HL-60/S4 treated with phorbol 12-myristate 13-acetate at 8.2 ng/mL for 4 days and 3 days (cell line): ENCODE data around the gene ZNHIT3.

Experiments
- in situ Hi-C: fragments of 300-500 bp; cut with MboI; formaldehyde crosslinking; loops from 2 replicates; pipeline ENCODE4 v1.15.0; 2022; ENCODE audit warnings: low sequenced_read_pairs

Gene ZNHIT3

GRCh38 chr17:36482611-36483504, 3.6 kb upstream of the ZNHIT3 start:
- in situ Hi-C loops: loop anchor here (25.0 kb wide), 1 partner anchor 521 kb away; no protein-coding TSS in a partner anchor

GRCh38 chr17:36484021-36484420, 2.5 kb upstream of the ZNHIT3 start:
- in situ Hi-C loops: loop anchor here (25.0 kb wide), 1 partner anchor 522 kb away; no protein-coding TSS in a partner anchor

GRCh38 chr17:36485027-36485426, 1.5 kb upstream of the ZNHIT3 start:
- in situ Hi-C loops: loop anchor here (25.0 kb wide), 1 partner anchor 523 kb away; no protein-coding TSS in a partner anchor

GRCh38 chr17:36485805-36486203, 677 bp upstream of the ZNHIT3 start:
- in situ Hi-C loops: loop anchor here (25.0 kb wide), 1 partner anchor 524 kb away; no protein-coding TSS in a partner anchor

- in situ Hi-C loops: loop anchor here (25.0 kb wide), 1 partner anchor 532 kb away; no protein-coding TSS in a partner anchor
Observed at GRCh38 chr17:36493956-36494355, 7.5 kb downstream of the ZNHIT3 start.

GRCh38 chr17:36494674-36495073, 8.2 kb downstream of the ZNHIT3 start:
- in situ Hi-C loops: loop anchor here (25.0 kb wide), 1 partner anchor 532 kb away; no protein-coding TSS in a partner anchor

GRCh38 chr17:36495076-36495578, 8.6 kb downstream of the ZNHIT3 start:
- in situ Hi-C loops: loop anchor here (25.0 kb wide), 1 partner anchor 533 kb away; no protein-coding TSS in a partner anchor

- in situ Hi-C loops: loop anchor here (25.0 kb wide), 1 partner anchor 534 kb away; no protein-coding TSS in a partner anchor
Observed at GRCh38 chr17:36496018-36496789, 9.7 kb downstream of the ZNHIT3 start.

- in situ Hi-C loops: loop anchor here (25.0 kb wide), 1 partner anchor 536 kb away; no protein-coding TSS in a partner anchor
Observed at GRCh38 chr17:36498155-36498554, 11.7 kb downstream of the ZNHIT3 start.

GRCh38 chr17:36498560-36499300, 12.2 kb downstream of the ZNHIT3 start:
- in situ Hi-C loops: loop anchor here (25.0 kb wide), 1 partner anchor 536 kb away; no protein-coding TSS in a partner anchor

GRCh38 chr17:36500745-36501225, 14.3 kb downstream of the ZNHIT3 start:
- in situ Hi-C loops: no loop called here

GRCh38 chr17:36501351-36501750, 14.9 kb downstream of the ZNHIT3 start:
- in situ Hi-C loops: no loop called here

- in situ Hi-C loops: no loop called here
Observed at GRCh38 chr17:36501963-36502362, 15.5 kb downstream of the ZNHIT3 start.

- in situ Hi-C loops: no loop called here
Observed at GRCh38 chr17:36503456-36504155, 17.1 kb downstream of the ZNHIT3 start.

GRCh38 chr17:36504156-36504545, 17.7 kb downstream of the ZNHIT3 start:
- in situ Hi-C loops: no loop called here

- in situ Hi-C loops: no loop called here
Observed at GRCh38 chr17:36505171-36505570, 18.7 kb downstream of the ZNHIT3 start.

GRCh38 chr17:36506249-36506826, 19.9 kb downstream of the ZNHIT3 start:
- in situ Hi-C loops: no loop called here

GRCh38 chr17:36506831-36507230, 20.4 kb downstream of the ZNHIT3 start:
- in situ Hi-C loops: no loop called here

GRCh38 chr17:36507266-36507665, 20.8 kb downstream of the ZNHIT3 start:
- in situ Hi-C loops: no loop called here
